Dermis blood vessel endothelial cell (primary cell): ENCODE measurements around the gene ASB1. TPM values are rescaled to one million over a fixed set of nuclear protein-coding genes. Genes with fewer than 3 reads are reported as not detected.

ENCODE experiments used
- DNase-seq: peaks from one replicate; pipeline ENCODE4 v3.0.0; 2010
- total RNA-seq: library from RNA; depleted of rRNA; stranded (reverse); fragments of >200 nt; gene quantifications from 2 replicates; pipeline ENCODE4 v1.2.3, GENCODE V29; 2014

ASB1 gene
- total RNA-seq, 1 donor from 2014 or later = 8.5 TPM

GRCh38 chr2:238498188-238498587 is 71.5 kb downstream of the ASB1 start:
- DNase-seq = no peak

GRCh38 chr2:238498691-238499295 is 72.1 kb downstream of the ASB1 start:
- DNase-seq = no peak

GRCh38 chr2:238499731-238500580 is 73.2 kb downstream of the ASB1 start:
- DNase-seq = no peak

GRCh38 chr2:238501311-238501710 is 74.6 kb downstream of the ASB1 start:
- no peak for DNase-seq

Other genes with a start within 250 kb of the ASB1 start
- 17.7 and 18.7 TPM in 2 replicates for gene ILKAP, start 223.2 kb upstream of the ASB1 start, total RNA-seq
- gene HES6, start 186.9 kb upstream of the ASB1 start, total RNA-seq = 2.2 and 3.7 TPM in 2 replicates
- gene PER2, start 138.3 kb upstream of the ASB1 start, total RNA-seq = 1.2 and 3.0 TPM in 2 replicates
- 7.3 and 8.7 TPM in 2 replicates for gene TRAF3IP1, start 106.4 kb upstream of the ASB1 start, total RNA-seq